BE2C (cell line): ENCODE results near the gene DOK5.

ENCODE experiments used
- DNase-seq: peaks from one replicate; pipeline ENCODE4 v3.0.0-alpha.2; 2020
- H3K27me3 ChIP-seq: fragments of 250-450 bp; sonication (Bioruptor Pico); 2 replicates; pipeline ENCODE4 v1.5.1; 2020; ENCODE audit warnings: mild to moderate bottlenecking
- H3K36me3 ChIP-seq: fragments of 250-450 bp; sonication (Bioruptor Pico); 2 replicates; pipeline ENCODE4 v1.5.1; 2020; ENCODE audit warnings: mild to moderate bottlenecking
- H3K4me1 ChIP-seq: fragments of 250-450 bp; sonication (Bioruptor Pico); 2 replicates; pipeline ENCODE4 v1.5.1; 2020
- H3K4me3 ChIP-seq: 2 replicates; pipeline ENCODE4 v1.5.1; 2011; ENCODE audit warnings: low read depth, low read length
- H3K9me3 ChIP-seq: fragments of 250-450 bp; sonication (Bioruptor Pico); 2 replicates; pipeline ENCODE4 v1.5.1; 2020
- CTCF ChIP-seq: IDR thresholded peaks from 2 replicates; pipeline ENCODE4 v1.5.1; 2012; ENCODE audit warnings: mild to moderate bottlenecking, low read depth, low read length

DOK5 gene

DNA sequence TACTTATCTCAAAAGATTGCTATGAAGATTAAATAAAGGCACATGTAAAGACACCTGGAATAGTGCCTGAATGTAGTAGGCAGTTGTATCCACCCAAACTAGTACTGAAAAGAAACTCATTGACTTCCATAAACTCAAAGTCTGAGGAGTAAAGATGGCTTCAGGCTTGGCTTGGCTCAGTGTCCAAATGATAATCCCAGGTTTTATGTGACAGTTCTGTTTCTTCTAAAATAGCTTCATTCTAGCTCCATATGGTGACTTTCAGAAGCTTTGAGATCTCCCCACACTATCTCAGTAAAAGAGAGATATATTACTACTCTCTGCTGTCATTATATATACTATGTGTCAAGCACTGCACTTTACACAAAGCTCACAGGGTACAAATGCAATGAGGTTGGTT lies 121.3 kb downstream of the DOK5 start:
- TF ChIP-seq CTCF: no peak
- Histone ChIP-seq H3K36me3 (no peaks in the 10 kb centered on the region), H3K4me3 (no peak overlapping the region), H3K9me3 (no peaks in the 10 kb centered on the region), H3K4me1 (no peaks in the 10 kb centered on the region), H3K27me3 (no peaks in the 10 kb centered on the region)
- no peak for DNase-seq

GRCh38 chr20:54598352-54598751 lies 123.0 kb downstream of the DOK5 start:
- Histone ChIP-seq H3K4me1 (no peaks in the 10 kb centered on the region), H3K9me3 (no peaks in the 10 kb centered on the region), H3K27me3 (no peaks in the 10 kb centered on the region), H3K4me3 (no peak overlapping the region), H3K36me3 (no peaks in the 10 kb centered on the region)
- DNase-seq: no peak
- no peak for TF ChIP-seq CTCF

DNA sequence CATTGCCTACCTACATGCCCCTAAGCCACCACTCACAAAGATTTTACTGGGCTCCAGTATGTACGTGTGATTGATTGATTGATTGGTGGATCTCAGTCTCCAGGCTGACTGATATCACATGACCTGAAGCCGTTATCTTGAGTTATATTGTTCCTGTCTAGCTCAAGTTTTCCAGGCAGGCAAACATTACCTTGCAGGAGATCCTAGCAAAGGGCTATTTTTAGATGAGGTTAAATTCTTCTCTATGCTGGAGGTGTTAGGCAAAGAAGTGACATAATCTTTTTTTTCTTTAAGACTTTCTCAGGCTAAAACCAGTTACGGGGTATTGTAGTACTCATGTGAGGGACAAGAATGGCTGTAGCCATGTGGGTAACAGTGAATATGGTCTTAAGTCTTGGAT lies 125.2 kb downstream of the DOK5 start:
- Histone ChIP-seq H3K27me3 (no peaks in the 10 kb centered on the region), H3K9me3 (no peaks in the 10 kb centered on the region), H3K4me1 (no peaks in the 10 kb centered on the region), H3K36me3 (no peaks in the 10 kb centered on the region), H3K4me3 (no peak overlapping the region)
- no peak for TF ChIP-seq CTCF
- DNase-seq: no peak

GRCh38 chr20:54601831-54602515 lies 126.6 kb downstream of the DOK5 start:
- no peak for TF ChIP-seq CTCF
- H3K9me3 ChIP-seq: no peaks in the 10 kb centered on the region
- no peaks in the 10 kb centered on the region for H3K27me3 ChIP-seq
- H3K36me3 ChIP-seq: no peaks in the 10 kb centered on the region
- H3K4me1 ChIP-seq: no peaks in the 10 kb centered on the region
- H3K4me3 ChIP-seq: no peak overlapping the region
- no peak for DNase-seq

DNA sequence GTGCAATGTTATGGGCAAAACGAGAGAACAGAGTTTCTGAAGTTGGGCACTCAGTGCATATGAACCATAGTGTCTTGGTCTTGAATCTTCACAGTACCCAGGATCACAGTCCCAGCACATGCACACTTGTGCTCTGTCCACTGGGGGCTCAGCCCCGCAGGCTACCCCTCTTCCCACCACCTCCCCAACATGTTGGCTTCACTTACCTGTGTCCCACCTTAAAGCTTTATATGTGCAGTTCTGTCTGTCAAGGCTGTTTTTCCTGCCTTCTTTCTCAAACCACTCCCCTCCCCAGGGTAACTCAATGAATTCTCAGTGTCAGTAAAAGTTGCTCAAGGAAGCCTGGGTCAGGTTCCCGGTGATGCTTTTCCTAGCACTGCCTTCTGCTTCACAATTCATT lies 129.9 kb downstream of the DOK5 start:
- Histone ChIP-seq H3K4me3 (no peak overlapping the region), H3K4me1 (no peaks in the 10 kb centered on the region), H3K27me3 (peaks cover 2% of the 10 kb centered on the region; the same call in 1 of the 2 replicates), H3K36me3 (no peaks in the 10 kb centered on the region), H3K9me3 (no peaks in the 10 kb centered on the region)
- no peak for TF ChIP-seq CTCF
- DNase-seq: no peak

DNA sequence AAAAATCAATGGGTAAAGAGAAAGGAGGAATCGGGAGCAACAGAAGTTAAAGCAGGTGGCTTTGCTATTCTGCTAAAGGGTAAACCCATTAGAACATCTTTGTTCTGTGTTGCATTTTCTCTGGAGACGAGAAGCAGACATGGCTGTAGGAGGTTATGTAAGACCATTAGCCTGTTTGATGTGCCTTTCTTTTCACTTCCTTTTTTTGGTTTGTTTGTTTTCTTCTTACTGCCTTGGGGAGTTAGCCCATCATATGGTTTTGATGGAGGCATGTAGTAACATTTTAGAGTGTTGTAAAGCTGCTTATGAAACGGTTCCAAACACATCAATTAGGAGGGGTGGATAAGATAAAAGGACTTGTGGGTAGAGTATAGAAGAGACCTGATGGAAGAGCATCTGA lies 131.0 kb downstream of the DOK5 start:
- no peak for TF ChIP-seq CTCF
- no peak for DNase-seq
- no peak overlapping the region for H3K4me3 ChIP-seq

More for the DNA sequence above, 131.0 kb downstream of the DOK5 start:
- peaks cover 6% of the 10 kb centered on the region; the same call in 1 of the 2 replicates for H3K27me3 ChIP-seq
- H3K9me3 ChIP-seq: no peaks in the 10 kb centered on the region
- no peaks in the 10 kb centered on the region for H3K4me1 ChIP-seq
- no peaks in the 10 kb centered on the region for H3K36me3 ChIP-seq
